Erythroblast (primary cell): ENCODE results near the gene RNF123.

ENCODE experiments used
- GATA1 ChIP-seq: IDR thresholded peaks from 2 replicates; pipeline ENCODE4 v1.6.1; 2011; ENCODE audit warnings: low read depth, mild to moderate bottlenecking, control low read depth, low read length, moderate library complexity
- POLR2A ChIP-seq: IDR thresholded peaks from 2 replicates; pipeline ENCODE4 v1.6.1; 2011; ENCODE audit warnings: mild to moderate bottlenecking, low read length

DNA sequence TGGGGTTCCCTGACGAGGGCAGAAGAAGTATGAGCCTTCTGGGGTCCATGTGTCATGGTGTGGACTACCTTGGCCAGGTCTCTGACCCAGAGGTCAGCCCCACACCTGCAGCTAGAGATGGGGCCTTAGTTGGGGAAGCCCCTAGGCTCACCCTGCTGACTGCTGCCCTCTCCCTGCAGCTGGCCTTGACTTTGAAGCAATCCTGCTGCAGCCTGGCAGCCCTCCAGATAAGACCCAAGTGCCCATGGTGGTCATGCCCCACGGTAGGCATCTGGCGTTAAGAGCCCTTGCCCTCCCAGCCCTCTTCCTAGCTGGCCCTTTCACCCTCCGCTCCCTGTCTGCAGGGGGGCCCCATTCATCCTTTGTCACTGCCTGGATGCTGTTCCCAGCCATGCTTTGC is 7.8 kb upstream of the RNF123 start:
- TF ChIP-seq POLR2A = no peak
- no peak for TF ChIP-seq GATA1
